ENCODE measurements around the gene GABRA6. TPM values are rescaled to one million over a fixed set of nuclear protein-coding genes. Genes with fewer than 3 reads are reported as not detected.
"Not testable (repeated sequence)": the region's sequence is repeated elsewhere in the genome, so short reads cannot be mapped to it uniquely, and the experiment has no call there.

GABRA6 gene
- not detected in 2 replicates for total RNA-seq

GRCh38 chr5:161685461-161685860, at the start of gene GABRA6:
GABRA6 (plus strand) TSS chr5:161685721; CDS start chr5:161685990, 269 bp downstream.
- Mint-ChIP-seq H3K9me3 (peaks cover 2% of the 10 kb centered on the region), H3K36me3 (ENCODE audit: low read depth) (no peaks in the 10 kb centered on the region), H3K4me1 (no peaks in the 10 kb centered on the region), H3K4me3 (no peak within 1 kb of the TSS), H3K27me3 (no peaks in the 10 kb centered on the region), H3K27ac (no peak within 1 kb of the TSS)
- ChIA-PET CTCF (no interaction called here), POLR2A (no interaction called here)
- intact Hi-C loops (cut with micrococcal nuclease), result no loop called here
- ATAC-seq (ENCODE audit: low read depth), result no peak
- DNase-seq, result no peak
- no peak for TF ChIP-seq CTCF (IDR thresholded peaks at IDR 0.05)

GRCh38 chr5:161637591-161637990, 47.9 kb upstream of the GABRA6 start:
- Mint-ChIP-seq H3K9me3 (peaks cover 3% of the 10 kb centered on the region), H3K4me3 (no peak overlapping the region), H3K36me3 (ENCODE audit: low read depth) (no peaks in the 10 kb centered on the region), H3K4me1 (no peaks in the 10 kb centered on the region), H3K27me3 (no peaks in the 10 kb centered on the region), H3K27ac (no peak overlapping the region)
- ChIA-PET CTCF (no interaction called here), POLR2A (no interaction called here)
- intact Hi-C loops (cut with micrococcal nuclease), result no loop called here
- no peak for TF ChIP-seq CTCF (IDR thresholded peaks at IDR 0.05)
- DNase-seq, result no peak
- no peak for ATAC-seq (ENCODE audit: low read depth)

GRCh38 chr5:161641444-161641843, 44.1 kb upstream of the GABRA6 start:
- Mint-ChIP-seq H3K9me3 (peaks cover 3% of the 10 kb centered on the region), H3K4me1 (no peaks in the 10 kb centered on the region), H3K4me3 (no peak overlapping the region), H3K27me3 (no peaks in the 10 kb centered on the region), H3K27ac (no peak overlapping the region), H3K36me3 (ENCODE audit: low read depth) (no peaks in the 10 kb centered on the region)
- ATAC-seq (ENCODE audit: low read depth), result no peak
- intact Hi-C loops (cut with micrococcal nuclease), result no loop called here
- TF ChIP-seq CTCF (IDR thresholded peaks at IDR 0.05), result no peak
- ChIA-PET POLR2A (no interaction called here), CTCF (no interaction called here)
- no peak for DNase-seq

- ChIA-PET POLR2A (no interaction called here), CTCF (no interaction called here)
- H3K4me3 Mint-ChIP-seq, result no peak overlapping the region
- no peak for TF ChIP-seq CTCF (IDR thresholded peaks at IDR 0.05)
- H3K4me1 Mint-ChIP-seq, result no peaks in the 10 kb centered on the region
- ATAC-seq (ENCODE audit: low read depth) (no peak), DNase-seq (no peak)
- intact Hi-C loops (cut with micrococcal nuclease), result no loop called here
- peaks cover 3% of the 10 kb centered on the region for H3K9me3 Mint-ChIP-seq
- no peaks in the 10 kb centered on the region for H3K27me3 Mint-ChIP-seq
- no peaks in the 10 kb centered on the region for H3K36me3 Mint-ChIP-seq (ENCODE audit: low read depth)
- H3K27ac Mint-ChIP-seq, result no peak overlapping the region
These were observed 40.3 kb upstream of the GABRA6 start for GRCh38 chr5:161645264-161645663.

GRCh38 chr5:161651926-161652325, 33.6 kb upstream of the GABRA6 start:
- H3K27ac Mint-ChIP-seq; POLR2A ChIA-PET; H3K4me1 Mint-ChIP-seq; intact Hi-C loops (cut with micrococcal nuclease); DNase-seq; H3K4me3 Mint-ChIP-seq; H3K27me3 Mint-ChIP-seq; CTCF ChIA-PET; H3K36me3 Mint-ChIP-seq (ENCODE audit: low read depth); ATAC-seq (ENCODE audit: low read depth): not testable (repeated sequence)
- H3K9me3 Mint-ChIP-seq, result peaks cover 17% of the 10 kb centered on the region

GRCh38 chr5:161660806-161661205, 24.7 kb upstream of the GABRA6 start:
- H3K4me3 Mint-ChIP-seq, result no peak overlapping the region
- H3K27ac Mint-ChIP-seq, result no peak overlapping the region
- ATAC-seq (ENCODE audit: low read depth) (no peak), DNase-seq (peak; percentile 11)
- POLR2A ChIA-PET, result no interaction called here
- H3K4me1 Mint-ChIP-seq, result no peaks in the 10 kb centered on the region
- no peaks in the 10 kb centered on the region for H3K36me3 Mint-ChIP-seq (ENCODE audit: low read depth)
- CTCF ChIA-PET, result no interaction called here
- H3K9me3 Mint-ChIP-seq, result peaks cover 8% of the 10 kb centered on the region
- TF ChIP-seq CTCF (IDR thresholded peaks at IDR 0.05), result no peak
- intact Hi-C loops (cut with micrococcal nuclease), result no loop called here
- H3K27me3 Mint-ChIP-seq, result no peaks in the 10 kb centered on the region

Data from activated B cell treated with CpG ODN at 0.5 μM for 24 hours (primary cell).